ENCODE data around the gene CATSPERB. TPM values are rescaled to one million over a fixed set of nuclear protein-coding genes. Genes with fewer than 3 reads are reported as not detected.

The CATSPERB gene
- total RNA-seq, 1 donor from 2014 or later, result not detected

DNA sequence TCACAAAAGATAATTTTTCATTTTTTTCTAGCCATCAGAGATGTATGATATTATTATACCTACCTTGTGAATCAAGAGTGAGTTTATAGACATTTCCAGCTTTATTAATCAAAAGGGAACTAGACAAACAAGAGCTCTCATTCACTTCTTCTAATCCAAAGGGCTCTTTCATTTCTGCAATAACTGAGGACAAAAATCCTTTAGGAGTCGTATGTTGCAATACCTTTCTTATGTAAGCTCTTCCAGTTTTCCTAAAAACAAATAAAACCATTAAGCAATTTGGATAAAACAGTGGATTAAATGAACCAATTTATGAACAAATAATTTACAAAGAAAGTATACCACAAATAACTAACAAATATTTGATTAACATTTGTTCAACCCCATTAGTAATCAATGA is 107.1 kb downstream of the CATSPERB start:
- DNase-seq, result no peak
- H3K27me3 Mint-ChIP-seq, result peaks cover 21% of the 10 kb centered on the region
- no peaks in the 10 kb centered on the region for H3K4me1 Mint-ChIP-seq
- no peak for TF ChIP-seq CTCF (IDR thresholded peaks at IDR 0.05)
- intact Hi-C loops (cut with micrococcal nuclease), result no loop called here
- H3K27ac Mint-ChIP-seq, result no peak overlapping the region
- no peak overlapping the region for H3K4me3 Mint-ChIP-seq
- ChIA-PET POLR2A (no interaction called here), CTCF (no interaction called here)
- no peaks in the 10 kb centered on the region for H3K9me3 Mint-ChIP-seq
- no peak for ATAC-seq (ENCODE audit: low read depth)
- H3K36me3 Mint-ChIP-seq (ENCODE audit: low read depth), result no peaks in the 10 kb centered on the region

- DNase-seq (no peak), ATAC-seq (ENCODE audit: low read depth) (no peak)
- no peaks in the 10 kb centered on the region for H3K4me1 Mint-ChIP-seq
- H3K36me3 Mint-ChIP-seq (ENCODE audit: low read depth), result no peaks in the 10 kb centered on the region
- intact Hi-C loops (cut with micrococcal nuclease), result no loop called here
- no peaks in the 10 kb centered on the region for H3K27me3 Mint-ChIP-seq
- H3K4me3 Mint-ChIP-seq, result no peak overlapping the region
- POLR2A ChIA-PET, result no interaction called here
- TF ChIP-seq CTCF (IDR thresholded peaks at IDR 0.05), result no peak
- H3K9me3 Mint-ChIP-seq, result no peaks in the 10 kb centered on the region
- CTCF ChIA-PET, result no interaction called here
- H3K27ac Mint-ChIP-seq, result no peak overlapping the region
These were observed 117.7 kb downstream of the CATSPERB start for GRCh38 chr14:91614187-91614586.

DNA sequence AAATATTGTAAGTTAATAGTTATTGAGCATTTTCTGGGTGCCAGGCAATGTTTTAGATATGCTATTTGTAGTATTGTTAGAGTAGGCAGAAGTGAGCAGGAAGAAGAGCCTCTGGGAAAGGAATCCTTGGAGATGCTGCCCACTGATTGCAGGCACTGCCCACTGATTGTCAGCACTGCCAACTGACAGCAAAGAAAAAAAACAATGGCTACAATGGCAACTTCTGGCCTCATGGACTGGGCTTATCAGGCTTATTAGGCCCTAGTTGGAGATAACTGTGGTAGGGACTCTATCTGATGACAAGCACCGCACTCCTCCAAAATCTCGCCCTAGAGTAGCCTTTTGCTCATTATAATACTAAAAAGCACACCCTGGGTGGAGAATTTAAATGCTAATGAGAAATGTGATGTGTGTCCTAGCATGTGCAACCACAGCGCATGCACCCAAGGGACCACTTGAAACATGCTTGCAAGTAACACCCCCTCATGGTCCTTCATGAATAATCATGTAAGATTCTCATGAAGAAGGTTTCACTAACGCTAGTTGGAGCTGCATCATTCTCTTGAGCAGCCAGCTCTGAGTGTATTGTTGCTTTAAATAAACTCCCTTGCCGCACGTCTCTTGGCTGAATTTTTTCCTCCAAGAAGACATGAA is 118.3 kb downstream of the CATSPERB start:
- H3K27me3 Mint-ChIP-seq, result no peaks in the 10 kb centered on the region
- no peaks in the 10 kb centered on the region for H3K4me1 Mint-ChIP-seq
- ATAC-seq (ENCODE audit: low read depth), result no peak
- H3K9me3 Mint-ChIP-seq, result no peaks in the 10 kb centered on the region
- DNase-seq, result no peak
- H3K36me3 Mint-ChIP-seq (ENCODE audit: low read depth), result no peaks in the 10 kb centered on the region
- H3K4me3 Mint-ChIP-seq, result no peak overlapping the region
- no peak for TF ChIP-seq CTCF (IDR thresholded peaks at IDR 0.05)
- ChIA-PET CTCF (no interaction called here), POLR2A (no interaction called here)
- H3K27ac Mint-ChIP-seq, result no peak overlapping the region
- intact Hi-C loops (cut with micrococcal nuclease), result no loop called here

GRCh38 chr14:91611528-91611927 is 120.4 kb downstream of the CATSPERB start:
- no peak overlapping the region for H3K27ac Mint-ChIP-seq
- H3K4me3 Mint-ChIP-seq, result no peak overlapping the region
- DNase-seq, result no peak
- no peaks in the 10 kb centered on the region for H3K4me1 Mint-ChIP-seq
- peaks cover 5% of the 10 kb centered on the region for H3K27me3 Mint-ChIP-seq
- no peak for ATAC-seq (ENCODE audit: low read depth)
- ChIA-PET POLR2A (interaction anchor here (0.5 kb wide), 1 partner anchor 36 kb away, joined by 5 read pairs; no protein-coding TSS in a partner anchor), CTCF (no interaction called here)
- intact Hi-C loops (cut with micrococcal nuclease), result no loop called here
- no peaks in the 10 kb centered on the region for H3K9me3 Mint-ChIP-seq
- TF ChIP-seq CTCF (IDR thresholded peaks at IDR 0.05), result no peak
- no peaks in the 10 kb centered on the region for H3K36me3 Mint-ChIP-seq (ENCODE audit: low read depth)

- ChIA-PET POLR2A (no interaction called here), CTCF (no interaction called here)
- DNase-seq (no peak), ATAC-seq (ENCODE audit: low read depth) (no peak)
- no peaks in the 10 kb centered on the region for H3K4me1 Mint-ChIP-seq
- H3K9me3 Mint-ChIP-seq, result no peaks in the 10 kb centered on the region
- H3K4me3 Mint-ChIP-seq, result no peak overlapping the region
- intact Hi-C loops (cut with micrococcal nuclease), result no loop called here
- no peak overlapping the region for H3K27ac Mint-ChIP-seq
- no peak for TF ChIP-seq CTCF (IDR thresholded peaks at IDR 0.05)
- H3K27me3 Mint-ChIP-seq, result peaks cover 7% of the 10 kb centered on the region
- H3K36me3 Mint-ChIP-seq (ENCODE audit: low read depth), result no peaks in the 10 kb centered on the region
These were observed 122.7 kb downstream of the CATSPERB start for GRCh38 chr14:91609161-91609560.
